Neutrophil (primary cell): ENCODE measurements around the gene ZNF304.
"Not testable (repeated sequence)": the region's sequence is repeated elsewhere in the genome, so short reads cannot be mapped to it uniquely, and the experiment has no call there.

Experiments used
- H3K27ac ChIP-seq: fragments of 200-600 bp; sonication (generic); 2 replicates; pipeline ENCODE4 v1.5.1; 2016; ENCODE audit warnings: mild to moderate bottlenecking, moderate library complexity
- H3K27me3 ChIP-seq: fragments of 200-600 bp; sonication (generic); 2 replicates; pipeline ENCODE4 v1.6.0; 2016; ENCODE audit warnings: mild to moderate bottlenecking
- H3K36me3 ChIP-seq: fragments of 200-600 bp; sonication (generic); 2 replicates; pipeline ENCODE4 v1.5.1; 2017
- H3K4me1 ChIP-seq, 2 experiments: fragments of 200-600 bp in 1 of 2; sonication (generic) in 1 of 2; 1 replicate in 1 of 2; 2 replicates in 1 of 2; pipeline versions ENCODE4 v1.5.1 to v1.6.1; 2013 to 2016; ENCODE audit warnings: low read depth in 1 of 2, low read length in 1 of 2, mild to moderate bottlenecking in 1 of 2, moderate library complexity in 1 of 2; ENCODE audit not compliant: control insufficient read depth in 1 of 2, insufficient read depth in 1 of 2
- H3K4me3 ChIP-seq, 2 experiments: fragments of 200-600 bp in 1 of 2; sonication (generic) in 1 of 2; 1 replicate in 1 of 2; 2 replicates in 1 of 2; pipeline ENCODE4 v1.5.1; 2013 to 2016; ENCODE audit warnings: low read depth in 1 of 2, low read length in 1 of 2, mild to moderate bottlenecking in 1 of 2, moderate library complexity in 1 of 2
- H3K9me3 ChIP-seq: fragments of 200-600 bp; sonication (generic); 2 replicates; pipeline ENCODE4 v1.5.1; 2016
- TF ChIP-seq, protein P1 (sequence below): fragments of 200-600 bp; sonication (generic); IDR thresholded peaks from 2 replicates; pipeline ENCODE4 v1.5.1; 2016; ENCODE audit warnings: antibody characterized with exemption

Gene ZNF304

DNA sequence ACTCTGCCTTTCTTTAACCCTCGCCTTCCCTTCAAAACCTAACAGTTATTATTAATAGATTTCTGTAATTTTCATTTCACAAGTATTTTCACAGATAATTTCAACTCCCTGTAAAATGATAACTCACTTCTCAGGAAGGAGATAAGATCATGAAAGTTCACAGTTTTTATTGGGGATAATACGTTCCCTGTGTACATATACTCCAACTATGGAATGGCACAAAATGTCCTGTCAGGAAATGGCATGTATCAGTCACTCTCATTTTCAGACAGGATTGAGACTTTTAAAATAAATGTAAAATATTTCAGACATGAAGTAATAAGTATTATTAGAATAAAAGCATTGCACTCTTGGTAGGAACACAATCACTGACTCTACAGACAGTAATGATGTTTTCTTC lies 11.3 kb downstream of the ZNF304 start:
- H3K4me1 ChIP-seq = peaks cover 11 to 19% of the 10 kb centered on the region in 2 experiments
- H3K9me3 ChIP-seq = peaks cover 42% of the 10 kb centered on the region
- TF ChIP-seq, protein P1, sequence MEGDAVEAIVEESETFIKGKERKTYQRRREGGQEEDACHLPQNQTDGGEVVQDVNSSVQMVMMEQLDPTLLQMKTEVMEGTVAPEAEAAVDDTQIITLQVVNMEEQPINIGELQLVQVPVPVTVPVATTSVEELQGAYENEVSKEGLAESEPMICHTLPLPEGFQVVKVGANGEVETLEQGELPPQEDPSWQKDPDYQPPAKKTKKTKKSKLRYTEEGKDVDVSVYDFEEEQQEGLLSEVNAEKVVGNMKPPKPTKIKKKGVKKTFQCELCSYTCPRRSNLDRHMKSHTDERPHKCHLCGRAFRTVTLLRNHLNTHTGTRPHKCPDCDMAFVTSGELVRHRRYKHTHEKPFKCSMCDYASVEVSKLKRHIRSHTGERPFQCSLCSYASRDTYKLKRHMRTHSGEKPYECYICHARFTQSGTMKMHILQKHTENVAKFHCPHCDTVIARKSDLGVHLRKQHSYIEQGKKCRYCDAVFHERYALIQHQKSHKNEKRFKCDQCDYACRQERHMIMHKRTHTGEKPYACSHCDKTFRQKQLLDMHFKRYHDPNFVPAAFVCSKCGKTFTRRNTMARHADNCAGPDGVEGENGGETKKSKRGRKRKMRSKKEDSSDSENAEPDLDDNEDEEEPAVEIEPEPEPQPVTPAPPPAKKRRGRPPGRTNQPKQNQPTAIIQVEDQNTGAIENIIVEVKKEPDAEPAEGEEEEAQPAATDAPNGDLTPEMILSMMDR = no peak
- H3K36me3 ChIP-seq = no peaks in the 10 kb centered on the region
- no peaks in the 10 kb centered on the region for H3K27me3 ChIP-seq
- no peak overlapping the region for H3K27ac ChIP-seq
- peak overlapping the region in 1 of 2 experiments; percentile 58 for H3K4me3 ChIP-seq

DNA sequence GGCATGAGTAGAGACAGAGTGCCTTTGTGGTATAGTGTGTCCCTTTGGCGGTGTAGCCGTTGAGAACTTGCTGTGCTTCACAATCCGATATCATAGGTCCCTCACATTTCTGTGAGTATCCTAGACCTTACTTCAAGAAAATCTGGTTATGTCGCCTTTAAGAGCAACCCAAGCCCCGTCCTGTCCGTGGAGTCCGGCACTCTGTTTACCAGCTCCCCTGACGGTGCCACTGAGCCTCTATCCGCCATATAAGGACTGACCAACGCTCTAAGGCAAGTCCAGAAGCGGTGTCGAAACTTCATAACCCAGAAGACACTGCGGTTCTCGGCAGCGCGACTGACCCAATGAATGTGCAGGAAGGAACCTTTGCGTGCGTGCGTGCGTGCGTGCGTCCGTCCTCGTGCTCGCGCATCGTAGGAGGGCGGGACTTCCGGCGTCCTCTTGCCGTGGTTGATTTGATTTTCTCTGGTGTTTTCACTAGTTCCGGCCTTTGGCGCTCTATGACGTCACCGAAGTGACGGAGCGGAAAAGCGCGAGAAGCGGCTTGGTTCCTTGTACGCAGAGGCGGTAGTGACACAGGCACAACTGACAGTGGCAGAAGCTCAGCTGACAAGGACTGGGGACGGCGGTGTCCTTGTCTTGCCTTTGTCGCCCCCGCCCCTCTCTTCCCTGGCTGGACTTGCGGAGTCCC lies 12.1 kb downstream of the ZNF304 start, which contains the start of the genes TRAPPC2B and ZNF547:
TSS of gene TRAPPC2B (plus strand) at position 555 of the 691 bp plus-strand sequence. CDS start 1,283 bp downstream, outside the sequence.
TSS of gene ZNF547 (plus strand) at position 555 of the 691 bp plus-strand sequence. CDS start 5,005 bp downstream, outside the sequence.
- Histone ChIP-seq H3K4me1 (peaks cover 11 to 19% of the 10 kb centered on the region in 2 experiments), H3K4me3 (peak within 1 kb of the TSS; percentile 55 to 58), H3K9me3 (peaks cover 42% of the 10 kb centered on the region), H3K27ac (peak within 1 kb of the TSS; percentile 81), H3K36me3 (no peaks in the 10 kb centered on the region), H3K27me3 (no peaks in the 10 kb centered on the region)
- TF ChIP-seq, protein P1 = no peak

DNA sequence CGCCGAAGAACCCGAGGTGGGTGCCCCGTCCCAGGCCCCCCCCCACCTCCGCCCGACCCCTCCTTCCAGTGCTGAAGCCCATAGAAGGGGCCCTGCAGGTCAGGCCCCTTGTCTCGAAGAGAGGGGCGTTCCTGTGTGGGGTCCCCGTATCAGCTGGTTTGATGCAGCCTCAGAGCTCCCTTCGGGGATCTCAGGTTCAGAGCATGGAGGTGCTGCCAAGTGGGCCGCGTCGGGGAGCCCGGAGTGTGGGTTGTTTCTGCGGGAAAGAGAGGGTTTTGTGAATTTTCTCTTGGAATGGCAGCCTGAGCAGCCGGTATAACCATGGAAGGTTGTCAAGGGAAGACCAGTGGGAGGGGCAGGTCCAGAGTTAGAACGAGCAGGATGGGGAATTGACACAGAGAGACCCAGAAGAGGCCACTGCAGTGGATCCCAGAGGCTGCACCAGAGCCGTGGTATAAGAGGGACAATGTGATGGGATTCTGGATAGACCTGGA lies 12.7 kb downstream of the ZNF304 start:
- H3K9me3 ChIP-seq = peaks cover 42% of the 10 kb centered on the region
- H3K4me3 ChIP-seq = peak overlapping the region; percentile 55 to 58
- peak overlapping the region; percentile 81 for H3K27ac ChIP-seq
- H3K36me3 ChIP-seq = no peaks in the 10 kb centered on the region
- peaks cover 11 to 19% of the 10 kb centered on the region in 2 experiments for H3K4me1 ChIP-seq
- TF ChIP-seq, protein P1 = no peak
- no peaks in the 10 kb centered on the region for H3K27me3 ChIP-seq

DNA sequence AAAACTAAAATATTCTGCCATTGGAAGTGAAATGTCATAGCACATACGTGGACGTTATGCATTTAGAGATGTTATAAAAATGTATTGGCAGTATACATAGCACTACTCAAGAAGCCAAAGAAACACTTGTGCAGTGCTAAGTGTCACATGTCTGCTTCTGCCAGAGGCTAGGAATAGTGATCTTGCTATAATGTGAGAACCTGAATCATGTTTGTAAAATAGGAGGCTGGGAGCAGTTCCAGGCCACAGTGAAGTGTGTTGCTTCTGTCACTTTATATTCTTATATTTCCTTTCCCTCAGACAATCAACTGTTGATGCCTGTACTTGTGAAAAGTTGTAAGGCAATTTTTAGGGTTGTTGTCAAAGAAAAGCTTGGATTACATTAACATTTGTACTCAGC lies 15.7 kb downstream of the ZNF304 start:
- no peaks in the 10 kb centered on the region for H3K36me3 ChIP-seq
- H3K27ac ChIP-seq = no peak overlapping the region
- H3K4me3 ChIP-seq = no peak overlapping the region
- TF ChIP-seq, protein P1 = no peak
- peaks cover 11 to 19% of the 10 kb centered on the region in 2 experiments for H3K4me1 ChIP-seq
- no peaks in the 10 kb centered on the region for H3K27me3 ChIP-seq
- H3K9me3 ChIP-seq = peaks cover 29% of the 10 kb centered on the region

DNA sequence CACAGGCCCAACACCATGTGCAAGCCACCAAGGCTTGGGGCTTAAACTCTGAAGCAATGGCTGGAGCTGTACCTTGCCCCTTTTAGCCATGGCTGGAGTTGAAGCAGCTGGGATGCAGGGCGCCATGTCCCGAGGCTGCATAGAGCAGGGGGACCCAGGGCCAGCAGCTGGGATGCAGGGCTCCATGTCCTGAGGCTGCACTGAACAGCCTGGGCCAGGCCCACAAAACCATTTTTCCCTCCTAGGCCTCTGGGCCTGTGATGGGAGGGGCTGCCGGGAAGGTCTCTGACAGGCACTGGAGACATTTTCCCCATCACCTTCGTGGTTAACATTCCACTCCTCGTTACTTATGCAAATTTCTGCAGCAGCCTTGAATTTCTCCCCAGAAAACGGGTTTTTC lies 23.1 kb downstream of the ZNF304 start:
- Histone ChIP-seq H3K4me3 (no peak overlapping the region), H3K9me3 (peaks cover 42% of the 10 kb centered on the region), H3K36me3 (no peaks in the 10 kb centered on the region), H3K27ac (no peak overlapping the region), H3K4me1 (no peaks in the 10 kb centered on the region), H3K27me3 (no peaks in the 10 kb centered on the region)
- TF ChIP-seq, protein P1 = no peak

DNA sequence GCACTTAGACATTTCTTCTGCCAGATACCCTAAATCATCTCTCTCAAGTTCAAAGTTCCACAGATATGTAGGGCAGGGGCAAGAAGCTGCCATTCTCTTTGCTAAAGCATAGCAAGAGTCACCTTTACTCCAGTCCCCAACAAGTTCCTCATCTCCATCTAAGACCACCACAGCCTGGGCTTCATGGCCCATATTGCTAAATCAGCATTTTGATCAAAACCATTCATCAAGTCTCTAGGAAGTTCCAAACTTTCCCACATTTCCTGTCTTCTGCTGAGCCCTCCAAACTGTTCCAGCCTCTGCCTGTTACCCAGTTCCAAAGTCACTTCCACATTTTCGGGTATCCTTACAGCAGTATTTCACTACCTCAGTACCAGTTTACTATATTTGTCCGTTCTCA lies 23.6 kb downstream of the ZNF304 start:
- peaks cover 42% of the 10 kb centered on the region for H3K9me3 ChIP-seq
- not testable (repeated sequence) for H3K27ac ChIP-seq, H3K4me1 ChIP-seq, H3K27me3 ChIP-seq, H3K36me3 ChIP-seq, H3K4me3 ChIP-seq
